GM12892 (cell line): ENCODE results near the gene ARMCX5.

Experiments
- POLR2A ChIP-seq: IDR thresholded peaks from 2 replicates; pipeline ENCODE4 v1.6.1; 2011; ENCODE audit warnings: low read depth, low read length, control low read depth
- TAF1 ChIP-seq: IDR thresholded peaks from 2 replicates; pipeline ENCODE4 v1.6.1; 2011; ENCODE audit warnings: low read depth, mild to moderate bottlenecking, control low read depth, low read length, borderline replicate concordance

- TF ChIP-seq TAF1 (no peak), POLR2A (no peak)
These were observed 38.8 kb upstream of the ARMCX5 start for GRCh38 chrX:102560423-102561068.
